Mesendoderm (in vitro differentiated cells): ENCODE measurements around the gene SPARCL1.

Source experiments
- DNase-seq: peaks from one replicate; pipeline ENCODE4 v3.0.0; 2013
- H2AK5ac ChIP-seq: 2 replicates; pipeline ENCODE4 v1.6.1; 2013; ENCODE audit warnings: low read length, inconsistent platforms
- H2BK120ac ChIP-seq: 2 replicates; pipeline ENCODE4 v1.6.1; 2013; ENCODE audit warnings: low read depth, mild to moderate bottlenecking, low read length, moderate library complexity, mixed read lengths
- H2BK15ac ChIP-seq: replicated peaks from 2 replicates; pipeline ENCODE4 v1.6.1; 2013; ENCODE audit warnings: low read depth, mild to moderate bottlenecking, moderate library complexity
- H2BK5ac ChIP-seq: 2 replicates; pipeline ENCODE4 v1.6.1; 2013; ENCODE audit warnings: low read length, inconsistent platforms
- H3K18ac ChIP-seq: 2 replicates; pipeline ENCODE4 v1.6.1; 2013; ENCODE audit warnings: mild to moderate bottlenecking, low read length, mixed read lengths
- H3K23ac ChIP-seq: one replicate; pipeline ENCODE4 v1.6.1; 2013; ENCODE audit warnings: low read length
- H3K27ac ChIP-seq: 2 replicates; pipeline ENCODE4 v1.5.1; 2013; ENCODE audit warnings: low read depth, mild to moderate bottlenecking, inconsistent platforms, low read length, moderate library complexity
- H3K27me3 ChIP-seq: 2 replicates; pipeline ENCODE4 v1.6.1; 2013; ENCODE audit warnings: low read length, control low read depth, mild to moderate bottlenecking, inconsistent platforms; ENCODE audit not compliant: insufficient read depth, poor library complexity
- H3K36me3 ChIP-seq: 2 replicates; pipeline ENCODE4 v1.6.1; 2013; ENCODE audit warnings: low read length, inconsistent platforms; ENCODE audit not compliant: control insufficient read depth, insufficient read depth
- H3K4ac ChIP-seq: one replicate; pipeline ENCODE4 v1.6.1; 2013; ENCODE audit warnings: low read depth, mild to moderate bottlenecking, low read length, moderate library complexity
- H3K4me1 ChIP-seq: 2 replicates; pipeline ENCODE4 v1.6.1; 2013; ENCODE audit warnings: low read depth, low read length, inconsistent platforms; ENCODE audit not compliant: control insufficient read depth
- H3K4me2 ChIP-seq: 2 replicates; pipeline ENCODE4 v1.6.1; 2013; ENCODE audit warnings: low read length
- H3K4me3 ChIP-seq: 2 replicates; pipeline ENCODE4 v1.5.1; 2013; ENCODE audit warnings: mild to moderate bottlenecking, low read length
- H3K56ac ChIP-seq: one replicate; pipeline ENCODE4 v1.6.1; 2013; ENCODE audit warnings: low read length
- H3K79me1 ChIP-seq: 2 replicates; pipeline ENCODE4 v1.6.1; 2013; ENCODE audit warnings: low read length, inconsistent platforms
- H3K79me2 ChIP-seq: 2 replicates; pipeline ENCODE4 v1.6.1; 2013; ENCODE audit warnings: mild to moderate bottlenecking, low read length; ENCODE audit not compliant: control insufficient read depth, insufficient read depth
- H3K9ac ChIP-seq: 2 replicates; pipeline ENCODE4 v1.6.1; 2013; ENCODE audit warnings: low read length, inconsistent platforms
- H4K5ac ChIP-seq: one replicate; pipeline ENCODE4 v1.6.1; 2013; ENCODE audit warnings: low read length
- H4K8ac ChIP-seq: one replicate; pipeline ENCODE4 v1.6.1; 2013; ENCODE audit warnings: low read depth, mild to moderate bottlenecking, control low read depth, low read length, moderate library complexity
- WGBS: extraction: QIAGEN DNeasy Blood & Tissue Kit; methylation state at CpG from one replicate; pipeline ENCODE4 v1.1.7; 2013; ENCODE audit warnings: low lambda C conversion rate, missing lambda C conversion rate; ENCODE audit not compliant: insufficient coverage; ENCODE audit errors: extremely low coverage; 5-methylcytosine and 5-hydroxymethylcytosine counted together

SPARCL1 gene

DNA sequence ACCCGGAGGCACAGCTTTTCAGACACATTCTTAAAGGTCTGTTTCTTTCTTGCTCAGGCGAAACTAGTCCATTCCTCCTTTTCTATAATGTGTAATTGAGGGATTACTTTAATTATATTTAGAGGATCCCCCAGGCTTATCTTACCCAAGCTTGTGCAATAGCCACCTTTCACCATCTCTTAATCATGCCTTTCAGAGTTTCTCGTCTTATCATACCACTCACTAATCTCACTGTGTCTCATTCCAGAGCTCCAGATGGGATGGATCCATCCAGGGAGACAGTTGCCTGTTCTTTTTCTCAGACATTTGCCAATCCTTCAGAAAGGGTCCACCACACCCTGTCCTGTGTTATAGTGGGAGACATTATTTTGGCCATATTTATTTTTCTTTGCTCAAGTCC is 12.5 kb downstream of the SPARCL1 start:
- Histone ChIP-seq H3K9ac (no peak overlapping the region), H2BK120ac (no peak overlapping the region), H4K8ac (no peak overlapping the region), H3K79me1 (no peaks in the 10 kb centered on the region), H3K23ac (no peak overlapping the region), H3K79me2 (no peaks in the 10 kb centered on the region), H3K4me3 (no peak overlapping the region), H4K5ac (no peak overlapping the region), H3K4me1 (peaks cover 4% of the 10 kb centered on the region), H3K56ac (peak overlapping the region; percentile 45), H3K4me2 (no peak overlapping the region), H3K18ac (no peak overlapping the region), H3K4ac (no peak overlapping the region), H2AK5ac (no peak overlapping the region), H3K36me3 (no peaks in the 10 kb centered on the region), H2BK5ac (no peak overlapping the region), H2BK15ac (no peak overlapping the region), H3K27me3 (no peaks in the 10 kb centered on the region), H3K27ac (no peak overlapping the region)
- no CpG with 5 or more reads among the region's 3 CpGs for WGBS
- DNase-seq = peak; percentile 39

DNA sequence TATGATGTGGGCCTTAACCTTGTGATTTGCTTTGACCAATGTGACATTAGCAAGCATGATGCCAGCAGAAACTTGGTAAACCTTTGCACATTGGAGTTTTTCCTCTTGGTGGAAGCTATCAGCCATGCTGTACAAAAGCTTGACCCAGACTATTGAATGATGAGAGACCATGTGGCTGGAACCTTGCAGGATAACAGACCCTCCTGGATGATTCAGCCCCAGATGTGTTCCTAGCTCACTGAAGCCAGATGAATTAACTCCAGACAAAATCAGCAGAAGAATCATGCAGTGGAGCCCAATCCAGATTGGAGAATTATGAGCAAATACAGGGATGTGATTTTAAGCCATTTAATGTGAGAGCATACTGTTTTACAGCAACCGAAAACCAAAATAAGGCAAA is 16.8 kb downstream of the SPARCL1 start:
- Histone ChIP-seq H2AK5ac (no peak overlapping the region), H3K27ac (no peak overlapping the region), H3K4me3 (no peak overlapping the region), H4K5ac (no peak overlapping the region), H2BK5ac (no peak overlapping the region), H3K56ac (no peak overlapping the region), H3K27me3 (no peaks in the 10 kb centered on the region), H2BK15ac (no peak overlapping the region), H3K36me3 (no peaks in the 10 kb centered on the region), H3K79me2 (no peaks in the 10 kb centered on the region), H3K79me1 (no peaks in the 10 kb centered on the region), H3K4me2 (no peak overlapping the region), H3K23ac (no peak overlapping the region), H3K9ac (no peak overlapping the region), H3K18ac (no peak overlapping the region), H3K4ac (no peak overlapping the region), H4K8ac (no peak overlapping the region), H3K4me1 (no peaks in the 10 kb centered on the region), H2BK120ac (no peak overlapping the region)
- DNase-seq = no peak
- WGBS = no CpG with 5 or more reads among the region's 1 CpG

DNA sequence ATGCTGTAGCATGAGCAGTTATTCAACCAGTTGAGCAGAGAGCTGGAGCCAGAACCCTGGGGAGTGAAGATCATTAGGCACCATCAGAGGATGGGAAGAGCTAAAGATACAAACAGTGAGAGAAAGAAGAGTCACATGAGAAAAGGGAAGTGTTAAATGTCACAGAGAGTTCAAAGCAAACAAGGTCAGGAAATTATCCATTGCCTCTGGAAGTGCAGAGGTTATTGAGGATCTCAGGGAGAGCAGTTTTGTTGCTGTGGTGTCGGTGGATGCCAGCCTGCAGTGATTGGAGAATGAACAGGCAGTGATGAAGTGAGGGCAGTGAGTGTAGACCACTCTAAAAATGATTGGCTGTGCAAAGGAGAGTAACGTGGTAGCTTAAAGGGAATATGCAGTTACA is 17.7 kb downstream of the SPARCL1 start:
- Histone ChIP-seq H3K4me2 (no peak overlapping the region), H3K4me3 (no peak overlapping the region), H4K8ac (no peak overlapping the region), H2BK15ac (no peak overlapping the region), H4K5ac (no peak overlapping the region), H3K79me2 (no peaks in the 10 kb centered on the region), H3K18ac (no peak overlapping the region), H3K56ac (no peak overlapping the region), H2AK5ac (no peak overlapping the region), H3K36me3 (no peaks in the 10 kb centered on the region), H3K23ac (no peak overlapping the region), H3K79me1 (no peaks in the 10 kb centered on the region), H3K27ac (no peak overlapping the region), H3K9ac (no peak overlapping the region), H3K4ac (no peak overlapping the region), H2BK120ac (no peak overlapping the region), H3K4me1 (no peaks in the 10 kb centered on the region), H2BK5ac (no peak overlapping the region), H3K27me3 (no peaks in the 10 kb centered on the region)
- no CpG with 5 or more reads among the region's 2 CpGs for WGBS
- no peak for DNase-seq

DNA sequence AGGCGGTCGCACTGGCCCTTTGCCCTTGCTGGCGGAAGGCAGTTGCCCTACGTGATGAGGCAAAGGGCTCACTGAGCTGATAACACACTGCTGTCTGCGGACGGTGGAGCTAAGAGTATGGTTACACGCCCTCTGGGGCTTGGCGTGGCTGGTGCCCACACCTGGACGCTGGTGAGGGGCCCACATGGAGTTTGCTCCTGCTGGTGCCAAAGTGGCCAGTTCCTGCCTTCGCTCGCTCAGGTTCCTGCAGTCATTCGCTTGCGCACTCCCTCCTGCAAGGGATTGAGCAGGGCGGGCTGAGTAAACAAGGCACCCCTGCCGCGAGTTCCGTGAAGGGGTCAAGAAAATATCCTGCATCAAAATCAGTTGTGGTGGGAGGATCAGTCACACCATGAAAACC is 18.4 kb downstream of the SPARCL1 start:
- DNase-seq = no peak
- Histone ChIP-seq H3K4me2 (no peak overlapping the region), H3K56ac (no peak overlapping the region), H3K18ac (no peak overlapping the region), H4K8ac (no peak overlapping the region), H4K5ac (no peak overlapping the region), H3K23ac (no peak overlapping the region), H3K4me1 (no peaks in the 10 kb centered on the region), H3K79me1 (no peaks in the 10 kb centered on the region), H2BK5ac (no peak overlapping the region), H3K36me3 (no peaks in the 10 kb centered on the region), H3K79me2 (no peaks in the 10 kb centered on the region), H3K4me3 (no peak overlapping the region), H3K27me3 (no peaks in the 10 kb centered on the region), H2BK120ac (no peak overlapping the region), H3K4ac (no peak overlapping the region), H2BK15ac (no peak overlapping the region), H3K27ac (no peak overlapping the region), H3K9ac (no peak overlapping the region), H2AK5ac (no peak overlapping the region)
- no CpG with 5 or more reads among the region's 17 CpGs for WGBS

DNA sequence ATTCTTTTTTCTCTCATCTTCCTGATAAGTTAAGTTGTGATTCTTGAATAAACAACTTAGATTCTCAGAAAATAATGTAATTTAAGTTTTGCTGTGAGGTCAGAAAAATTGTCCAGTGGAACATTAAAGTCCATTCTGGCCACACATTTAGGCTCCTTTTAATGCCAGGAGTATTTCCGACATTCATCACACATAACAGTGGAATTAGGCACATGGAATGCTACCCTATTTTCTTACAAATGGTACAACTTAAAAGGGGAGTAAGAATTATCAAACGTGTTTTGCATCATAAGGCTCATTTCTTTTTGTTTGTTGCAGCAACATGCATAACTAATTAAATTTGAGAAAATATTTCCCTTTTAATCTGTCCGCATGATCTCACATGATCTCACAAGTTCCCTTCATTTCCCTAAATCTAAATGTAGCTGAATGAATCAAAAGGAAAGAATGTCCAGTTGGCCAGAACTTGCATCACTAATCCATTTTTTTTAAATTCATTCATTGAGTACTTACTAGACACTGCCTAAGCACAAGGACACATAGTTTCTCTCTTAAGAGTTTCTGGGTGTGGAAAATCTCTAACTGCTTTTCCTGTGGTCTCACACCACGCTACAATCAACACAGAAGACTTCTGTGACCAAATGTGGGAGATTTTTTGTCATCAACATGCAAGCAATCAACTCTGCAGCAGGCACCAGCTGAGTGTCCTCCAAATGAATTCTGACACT is 22.0 kb downstream of the SPARCL1 start:
- no peak overlapping the region for H3K23ac ChIP-seq
- H4K5ac ChIP-seq = no peak overlapping the region
- no peak overlapping the region for H2BK120ac ChIP-seq
- no peaks in the 10 kb centered on the region for H3K4me1 ChIP-seq
- no peak overlapping the region for H3K18ac ChIP-seq
- peak; percentile 57 for DNase-seq
- no CpG with 5 or more reads among the region's 4 CpGs for WGBS
- H3K4ac ChIP-seq = no peak overlapping the region
- H3K27me3 ChIP-seq = no peaks in the 10 kb centered on the region
- no peak overlapping the region for H3K9ac ChIP-seq
- no peak overlapping the region for H3K4me2 ChIP-seq
- no peaks in the 10 kb centered on the region for H3K79me2 ChIP-seq
- H4K8ac ChIP-seq = no peak overlapping the region
- H3K36me3 ChIP-seq = no peaks in the 10 kb centered on the region
- no peak overlapping the region for H3K4me3 ChIP-seq
- no peak overlapping the region for H2BK5ac ChIP-seq
- no peak overlapping the region for H2BK15ac ChIP-seq
- no peak overlapping the region for H2AK5ac ChIP-seq
- H3K79me1 ChIP-seq = no peaks in the 10 kb centered on the region
- no peak overlapping the region for H3K56ac ChIP-seq
- H3K27ac ChIP-seq = no peak overlapping the region

DNA sequence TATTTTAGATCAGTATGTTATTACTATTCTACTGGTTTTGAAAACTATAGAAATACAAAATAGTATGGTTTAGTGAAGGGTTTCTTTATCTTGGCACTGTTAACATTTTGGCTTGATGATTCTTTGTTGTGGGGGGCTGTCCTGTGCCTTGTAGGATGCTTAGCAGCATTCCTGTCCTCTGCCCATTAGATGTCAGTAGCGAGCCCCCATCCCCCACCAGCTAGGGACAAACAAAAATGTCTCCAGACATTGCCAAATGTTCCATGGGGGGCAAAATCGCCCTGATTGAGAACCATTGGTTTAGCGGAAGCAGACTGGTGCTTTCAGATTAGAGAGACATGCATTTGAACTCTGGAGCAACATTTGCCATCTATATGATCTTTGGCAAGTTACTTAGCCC is 23.3 kb downstream of the SPARCL1 start:
- Histone ChIP-seq H3K4me3 (no peak overlapping the region), H3K27ac (no peak overlapping the region), H3K4ac (no peak overlapping the region), H2BK15ac (no peak overlapping the region), H3K4me1 (no peaks in the 10 kb centered on the region), H3K56ac (no peak overlapping the region), H4K8ac (no peak overlapping the region), H4K5ac (no peak overlapping the region), H3K18ac (no peak overlapping the region), H3K79me2 (no peaks in the 10 kb centered on the region), H3K79me1 (no peaks in the 10 kb centered on the region), H3K23ac (no peak overlapping the region), H2BK120ac (no peak overlapping the region), H3K27me3 (no peaks in the 10 kb centered on the region), H3K4me2 (no peak overlapping the region), H3K36me3 (no peaks in the 10 kb centered on the region), H3K9ac (no peak overlapping the region), H2AK5ac (no peak overlapping the region), H2BK5ac (no peak overlapping the region)
- WGBS = no CpG with 5 or more reads among the region's 3 CpGs
- DNase-seq = peak; percentile 60
